B cell (primary cell): ENCODE data around the gene BCAM. TPM values are rescaled to one million over a fixed set of nuclear protein-coding genes. Genes with fewer than 3 reads are reported as not detected.

Source experiments
- ATAC-seq: fragments of 200-7000 bp; cut with Tn5 transposase; one replicate; pipeline ENCODE4 v1.10.0; 2021; ENCODE audit warnings: low read depth, mild to moderate bottlenecking, moderate number of reproducible peaks, moderate library complexity
- CTCF ChIA-PET: fragments of 350-600 bp; sonication (Branson Sonifier 250); formaldehyde crosslinking; loops from one replicate; lab custom pipeline; 2021; ENCODE audit warnings: antibody characterized with exemption, inconsistent platforms; lab: Charles Lee
- POLR2A ChIA-PET: fragments of 350-600 bp; sonication (Branson Sonifier 250); formaldehyde crosslinking; loops from one replicate; lab custom pipeline; 2021; ENCODE audit warnings: antibody characterized with exemption; lab: Charles Lee
- DNase-seq: peaks from one replicate; pipeline ENCODE4 v3.0.0; 2013
- H2AFZ ChIP-seq: 2 replicates; pipeline ENCODE4 v1.6.1; 2012; ENCODE audit warnings: mild to moderate bottlenecking, low read depth, low read length; ENCODE audit not compliant: insufficient read depth, poor library complexity, severe bottlenecking
- H3K27ac ChIP-seq, 2 donors: 1 replicate in 1 of 2; 2 replicates in 1 of 2; pipeline ENCODE4 v1.5.1; 2012 to 2013; ENCODE audit warnings: low read length in 2 of 2, mild to moderate bottlenecking in 2 of 2, moderate library complexity in 1 of 2
- H3K27me3 ChIP-seq, 4 experiments: fragments of 200-600 bp in 1 of 4; sonication (generic) in 1 of 4; replicated peaks in 1 of 4; 1 replicate in 2 of 4; 2 replicates in 2 of 4; pipeline versions ENCODE4 v1.6.1 to v1.7.0; 2013 to 2016; ENCODE audit warnings: low read length in 3 of 4, mild to moderate bottlenecking in 2 of 4, mixed read lengths in 1 of 4, moderate library complexity in 1 of 4; ENCODE audit not compliant: insufficient read depth in 4 of 4, control insufficient read depth in 3 of 4; ENCODE audit errors: control extremely low read depth in 1 of 4
- H3K36me3 ChIP-seq, 2 experiments: replicated peaks in 1 of 2; 1 replicate in 1 of 2; 2 replicates in 1 of 2; pipeline versions ENCODE4 v1.6.1 to v1.7.1; 2013; ENCODE audit warnings: low read length in 1 of 2; ENCODE audit not compliant: insufficient read depth in 2 of 2, control insufficient read depth in 1 of 2; ENCODE audit errors: control extremely low read depth in 1 of 2, extremely low read depth in 1 of 2
- H3K4me1 ChIP-seq, 2 donors: fragments of 200-600 bp in 1 of 2; sonication (generic) in 1 of 2; 1 replicate in 1 of 2; 2 replicates in 1 of 2; pipeline versions ENCODE4 v1.5.1 to v1.6.1; 2013 to 2017; ENCODE audit warnings: low read length in 2 of 2; ENCODE audit not compliant: control insufficient read depth in 2 of 2, insufficient read depth in 2 of 2
- H3K4me2 ChIP-seq: replicated peaks from 2 replicates; pipeline ENCODE3; 2012; ENCODE audit warnings: mild to moderate bottlenecking, low read depth, low read length; ENCODE audit not compliant: poor library complexity, severe bottlenecking
- H3K4me3 ChIP-seq, 5 experiments: fragments of 200-600 bp in 1 of 5; sonication (generic) in 1 of 5; 1 replicate in 3 of 5; 2 replicates in 2 of 5; pipeline versions ENCODE4 v1.5.1 to v1.7.0; 2011 to 2016; ENCODE audit warnings: low read length in 4 of 5, mild to moderate bottlenecking in 4 of 5, low read depth in 2 of 5, control low read depth in 1 of 5, moderate library complexity in 1 of 5; ENCODE audit not compliant: insufficient read depth in 1 of 5; ENCODE audit errors: control extremely low read depth in 1 of 5, extremely low read depth in 1 of 5
- H3K79me2 ChIP-seq: fragments of 200-600 bp; sonication (generic); one replicate; pipeline ENCODE4 v1.6.0; 2016; ENCODE audit warnings: low read length; ENCODE audit not compliant: control insufficient read depth, insufficient read depth
- H3K9ac ChIP-seq: fragments of 200-600 bp; sonication (generic); 2 replicates; pipeline ENCODE4 v1.6.1; 2017; ENCODE audit warnings: mild to moderate bottlenecking, low read length, moderate library complexity
- H3K9me3 ChIP-seq, 3 donors: one replicate each; pipeline versions ENCODE4 v1.6.1 to v1.7.1; 2013; ENCODE audit warnings: low read length in 2 of 3; ENCODE audit not compliant: control insufficient read depth in 2 of 3, insufficient read depth in 1 of 3; ENCODE audit errors: control extremely low read depth in 1 of 3
- H4K20me1 ChIP-seq: 2 replicates; pipeline ENCODE4 v1.6.0; 2012; ENCODE audit warnings: mild to moderate bottlenecking, low read length; ENCODE audit not compliant: insufficient read depth, control insufficient read depth, poor library complexity, severe bottlenecking
- H3K27ac Mint-ChIP-seq: one replicate; pipeline ENCODE4 v1.8.0; 2021; ENCODE audit warnings: mixed read lengths
- H3K27me3 Mint-ChIP-seq: one replicate; pipeline ENCODE4 v1.8.0; 2021; ENCODE audit warnings: mixed read lengths
- H3K4me1 Mint-ChIP-seq: one replicate; pipeline ENCODE4 v1.8.0; 2021; ENCODE audit warnings: mixed read lengths
- H3K4me3 Mint-ChIP-seq: one replicate; pipeline ENCODE4 v1.8.0; 2021; ENCODE audit warnings: mixed read lengths
- H3K9me3 Mint-ChIP-seq: one replicate; pipeline ENCODE4 v1.8.0; 2022; ENCODE audit warnings: mixed read lengths; ENCODE audit not compliant: insufficient read depth
- EZH2 ChIP-seq: IDR thresholded peaks from 2 replicates; pipeline ENCODE4 v1.6.1; 2012; ENCODE audit warnings: borderline replicate concordance, low read depth, mild to moderate bottlenecking, moderate library complexity, low read length; ENCODE audit not compliant: insufficient read depth, poor library complexity, severe bottlenecking
- WGBS: methylation state at CpG from one replicate; pipeline ENCODE4 v1.1.5; 2013; ENCODE audit warnings: missing lambda C conversion rate; ENCODE audit not compliant: insufficient coverage; 5-methylcytosine and 5-hydroxymethylcytosine counted together
- intact Hi-C: fragments of 100-400 bp; cut with micrococcal nuclease; formaldehyde crosslinking; loops from one replicate; pipeline ENCODE4 v1.10.0; 2022
- polyA plus RNA-seq: library from polyadenylated mRNA; depleted of rRNA; stranded (reverse); fragments of >200 nt; gene quantifications from 2 replicates; pipeline ENCODE4 v1.2.3, GENCODE V29; 2012
- total RNA-seq, 2 donors: library from RNA; stranded (reverse); fragments of 120-200 nt in 1 of 2; gene quantifications; 1 replicate in 1 of 2; 2 replicates in 1 of 2; pipeline versions ENCODE4 v1.2.3 to v1.2.4, GENCODE V29; 2013 to 2022
- TF ChIP-seq, protein P1 (sequence below): fragments of 200-600 bp; IDR thresholded peaks from one replicate; pipeline ENCODE4 v1.8.0; 2022; ENCODE audit warnings: antibody characterized with exemption, mild to moderate bottlenecking

The BCAM gene
- total and polyA plus RNA-seq, 2 donors (not counting 1 experiment from before 2014, with no cell fraction given): not detected

DNA sequence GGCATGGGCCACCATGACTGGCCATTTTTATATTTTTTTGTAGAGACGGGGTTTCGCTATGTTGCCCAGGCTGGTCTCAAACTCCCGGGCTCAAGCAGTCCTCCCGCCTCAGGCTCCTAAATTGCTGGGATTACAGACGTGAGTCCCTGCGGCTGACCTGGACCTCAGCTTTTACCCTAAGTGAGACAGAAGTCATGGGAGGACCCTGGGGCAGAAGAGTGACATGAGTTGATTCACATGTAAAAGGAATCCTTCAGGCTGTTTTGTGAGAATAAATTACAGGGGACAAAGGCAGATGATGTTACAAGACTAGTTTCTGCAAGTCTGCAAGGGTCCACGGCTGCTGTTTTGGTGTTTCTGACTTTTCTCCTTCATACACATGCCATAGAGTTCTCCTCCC is 2.6 kb upstream of the BCAM start:
- H3K4me3 Mint-ChIP-seq: no peak overlapping the region
- no peak overlapping the region for H3K4me2 ChIP-seq
- H3K9ac ChIP-seq: no peak overlapping the region
- peaks cover 0 to 7% (median 0%) of the 10 kb centered on the region in 3 donors for H3K9me3 ChIP-seq
- ATAC-seq: no peak
- intact Hi-C loops: loop anchor here (10.0 kb wide), 1 partner anchor 439 kb away; the partner anchor contains the start of gene EXOC3L2
- H3K27me3 ChIP-seq: peaks cover 0 to 35% (median 7%) of the 10 kb centered on the region in 4 experiments
- DNase-seq: no peak
- H3K27ac Mint-ChIP-seq: no peak overlapping the region
- no peaks in the 10 kb centered on the region for H3K36me3 ChIP-seq
- H3K9me3 Mint-ChIP-seq: no peaks in the 10 kb centered on the region
- H3K27ac ChIP-seq: no peak overlapping the region
- ChIA-PET CTCF (interaction anchor here (2.4 to 3.8 kb wide), 2 partner anchors 35 to 83 kb away, joined by 10 to 18 read pairs; no protein-coding TSS in a partner anchor), POLR2A (no interaction called here)
- H3K27me3 Mint-ChIP-seq: peaks cover 35% of the 10 kb centered on the region
- no peaks in the 10 kb centered on the region for H3K79me2 ChIP-seq
- peaks cover 9% of the 10 kb centered on the region for H3K4me1 Mint-ChIP-seq
- 92% methylated on average over 5 of the region's 7 CpGs for WGBS
- peaks cover 10% of the 10 kb centered on the region in 2 donors for H3K4me1 ChIP-seq
- no peaks in the 10 kb centered on the region for H4K20me1 ChIP-seq
- H3K4me3 ChIP-seq: no peak overlapping the region
- H2AFZ ChIP-seq: no peak overlapping the region
- no peak for TF ChIP-seq EZH2
- TF ChIP-seq, protein P1, sequence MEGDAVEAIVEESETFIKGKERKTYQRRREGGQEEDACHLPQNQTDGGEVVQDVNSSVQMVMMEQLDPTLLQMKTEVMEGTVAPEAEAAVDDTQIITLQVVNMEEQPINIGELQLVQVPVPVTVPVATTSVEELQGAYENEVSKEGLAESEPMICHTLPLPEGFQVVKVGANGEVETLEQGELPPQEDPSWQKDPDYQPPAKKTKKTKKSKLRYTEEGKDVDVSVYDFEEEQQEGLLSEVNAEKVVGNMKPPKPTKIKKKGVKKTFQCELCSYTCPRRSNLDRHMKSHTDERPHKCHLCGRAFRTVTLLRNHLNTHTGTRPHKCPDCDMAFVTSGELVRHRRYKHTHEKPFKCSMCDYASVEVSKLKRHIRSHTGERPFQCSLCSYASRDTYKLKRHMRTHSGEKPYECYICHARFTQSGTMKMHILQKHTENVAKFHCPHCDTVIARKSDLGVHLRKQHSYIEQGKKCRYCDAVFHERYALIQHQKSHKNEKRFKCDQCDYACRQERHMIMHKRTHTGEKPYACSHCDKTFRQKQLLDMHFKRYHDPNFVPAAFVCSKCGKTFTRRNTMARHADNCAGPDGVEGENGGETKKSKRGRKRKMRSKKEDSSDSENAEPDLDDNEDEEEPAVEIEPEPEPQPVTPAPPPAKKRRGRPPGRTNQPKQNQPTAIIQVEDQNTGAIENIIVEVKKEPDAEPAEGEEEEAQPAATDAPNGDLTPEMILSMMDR: no peak

DNA sequence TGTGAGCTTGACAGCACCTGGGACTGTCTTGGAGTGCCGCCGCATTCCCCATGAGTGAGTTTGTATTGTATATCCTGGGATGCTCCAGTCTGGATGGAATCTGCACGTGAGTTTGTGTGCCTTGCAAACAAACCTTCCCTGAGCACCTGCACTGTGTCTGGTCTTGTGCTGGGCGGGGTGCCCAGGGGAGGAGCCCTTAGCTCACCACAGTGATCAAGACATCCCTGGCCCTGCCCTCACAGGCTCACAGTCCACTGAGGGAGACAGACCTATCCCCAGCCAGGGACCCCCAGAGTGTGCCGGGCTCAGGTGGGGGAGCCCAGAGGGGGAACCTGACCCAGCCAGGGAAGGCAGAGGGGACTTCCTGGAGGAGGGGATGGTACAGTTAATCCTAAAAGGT is 1.7 kb upstream of the BCAM start:
- Mint-ChIP-seq H3K27ac (no peak overlapping the region), H3K4me3 (no peak overlapping the region), H3K27me3 (peaks cover 35% of the 10 kb centered on the region), H3K4me1 (peaks cover 9% of the 10 kb centered on the region), H3K9me3 (no peaks in the 10 kb centered on the region)
- Histone ChIP-seq H3K9ac (no peak overlapping the region), H3K27ac (no peak overlapping the region), H3K4me2 (no peak overlapping the region), H3K79me2 (no peaks in the 10 kb centered on the region), H3K27me3 (peaks cover 0 to 35% (median 7%) of the 10 kb centered on the region in 4 experiments), H3K4me3 (no peak overlapping the region), H4K20me1 (no peaks in the 10 kb centered on the region), H2AFZ (no peak overlapping the region), H3K4me1 (peaks cover 10% of the 10 kb centered on the region in 2 donors), H3K9me3 (peaks cover 0 to 7% (median 0%) of the 10 kb centered on the region in 3 donors), H3K36me3 (no peaks in the 10 kb centered on the region)
- TF ChIP-seq, protein P1: no peak
- no peak for TF ChIP-seq EZH2
- CTCF ChIA-PET: interaction anchor here (0.9 to 2.4 kb wide), 4 partner anchors 12 to 82 kb away, joined by 3 to 11 read pairs (median 6); no protein-coding TSS in a partner anchor
- 87% methylated on average over 3 of the region's 5 CpGs for WGBS
- intact Hi-C loops: loop anchor here (10.0 kb wide), 1 partner anchor 438 kb away; the partner anchor contains the start of gene EXOC3L2
- ATAC-seq: no peak
- POLR2A ChIA-PET: no interaction called here
- no peak for DNase-seq
